ENCODE measurements around the gene EXO1.
"Not testable (repeated sequence)": the region's sequence is repeated elsewhere in the genome, so short reads cannot be mapped to it uniquely, and the experiment has no call there.

EXO1 gene

DNA sequence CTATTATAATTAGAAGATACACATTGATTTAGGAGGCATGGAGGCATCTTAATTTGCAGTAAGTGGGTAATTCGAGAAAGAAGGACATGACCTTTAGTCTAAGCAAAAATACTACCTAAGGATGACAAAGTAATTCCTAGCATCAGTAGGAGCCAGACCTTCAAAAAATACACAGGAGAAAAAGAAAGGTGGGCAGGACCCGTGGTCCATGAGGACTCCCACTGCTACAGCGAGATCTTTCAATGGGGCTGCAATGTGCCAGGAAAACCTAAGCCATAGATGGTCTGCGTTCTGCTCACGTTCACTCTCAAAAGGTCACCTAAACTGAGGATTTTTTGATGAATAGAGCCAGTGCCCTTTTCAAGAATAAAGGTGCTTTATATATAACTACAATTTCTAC, 10.6 kb upstream of the EXO1 start:
- DNase-seq, result no peak

DNA sequence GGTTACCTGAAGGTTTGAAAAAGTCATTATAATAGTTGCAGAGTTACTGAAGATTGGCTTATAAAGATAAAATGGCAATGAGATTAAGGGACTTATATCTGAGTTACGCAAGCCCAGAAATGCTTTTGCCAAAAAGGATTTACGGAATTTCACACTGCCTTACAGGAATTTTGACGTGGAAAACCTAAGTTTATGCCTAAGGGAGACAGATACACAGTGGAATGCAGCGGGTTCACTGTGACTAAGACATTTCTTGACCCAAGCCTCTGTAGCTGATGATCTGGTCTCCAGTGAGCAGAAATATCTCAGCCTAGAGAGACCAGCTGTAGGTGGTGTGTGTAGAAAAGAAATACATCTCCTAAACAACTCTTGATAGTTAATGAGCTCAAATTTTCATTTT, 10.1 kb upstream of the EXO1 start:
- DNase-seq, result no peak

DNA sequence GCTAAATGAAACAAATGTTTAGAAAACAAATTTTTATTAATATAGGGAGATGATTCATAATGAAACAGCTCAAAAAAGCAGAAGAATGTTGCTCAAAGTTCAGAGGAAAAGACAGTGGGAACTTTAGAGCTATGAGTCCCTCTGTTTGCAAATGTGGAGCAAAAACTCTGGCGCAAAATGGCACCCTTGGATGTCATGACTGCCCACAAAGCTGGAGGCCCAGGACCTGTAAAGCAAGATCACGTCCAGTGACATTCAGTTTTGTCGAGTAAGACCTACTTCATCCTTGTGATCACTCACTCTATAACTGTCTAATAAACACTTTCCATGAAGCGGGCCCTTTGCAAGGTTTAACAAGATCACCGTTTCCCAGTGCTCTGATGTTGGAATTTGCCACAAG, 9.1 kb upstream of the EXO1 start:
- DNase-seq, result no peak

DNA sequence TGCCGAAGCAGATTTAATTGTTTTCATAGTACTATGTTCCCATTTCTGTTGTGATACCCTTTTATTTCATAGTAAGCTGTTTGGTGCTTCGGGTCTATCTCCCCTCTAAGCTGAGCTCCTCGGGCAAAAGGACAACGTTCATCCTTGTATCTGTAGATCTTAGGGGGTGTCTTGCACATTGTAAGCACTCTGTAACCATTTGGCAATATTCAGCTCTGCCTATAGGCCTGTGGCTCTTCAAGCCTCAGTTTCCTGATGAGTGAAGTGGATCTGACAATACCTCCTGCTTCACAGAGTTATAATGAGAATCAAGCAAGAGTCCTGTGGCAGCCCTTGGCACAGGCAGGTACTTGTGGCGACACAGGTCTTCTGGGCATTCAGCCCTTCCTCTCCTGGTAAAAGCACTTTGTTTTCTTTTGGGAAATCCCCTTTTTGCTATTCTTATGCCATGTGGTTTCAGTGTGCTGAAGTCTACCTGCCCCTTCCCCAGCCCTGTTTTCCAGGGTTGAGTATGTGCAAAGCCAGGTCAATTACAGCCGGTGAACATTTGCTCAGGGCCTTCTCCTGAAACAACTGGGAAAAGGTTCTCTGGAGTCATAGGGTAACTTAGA, 8.5 kb upstream of the EXO1 start:
- DNase-seq, result no peak

DNA sequence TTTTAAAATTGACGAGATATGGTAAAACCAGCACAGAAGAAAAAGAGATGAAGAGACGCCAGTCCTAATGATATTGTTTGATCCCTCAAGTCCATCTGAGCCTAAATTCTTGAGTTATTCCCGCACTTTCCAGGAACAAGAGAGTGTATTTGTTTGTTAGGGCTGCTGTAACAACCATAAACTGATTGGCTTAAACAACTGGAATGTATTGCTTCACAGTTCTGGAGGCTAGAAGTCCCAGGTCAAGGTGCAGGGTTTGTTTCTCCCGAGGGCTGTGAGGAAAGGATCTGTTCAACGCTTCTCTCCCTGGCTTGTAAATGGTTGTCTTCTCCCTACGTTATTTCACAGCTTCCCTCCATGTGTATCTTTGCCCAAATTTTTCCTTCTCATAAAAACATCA, 7.8 kb upstream of the EXO1 start:
- DNase-seq, result no peak

DNA sequence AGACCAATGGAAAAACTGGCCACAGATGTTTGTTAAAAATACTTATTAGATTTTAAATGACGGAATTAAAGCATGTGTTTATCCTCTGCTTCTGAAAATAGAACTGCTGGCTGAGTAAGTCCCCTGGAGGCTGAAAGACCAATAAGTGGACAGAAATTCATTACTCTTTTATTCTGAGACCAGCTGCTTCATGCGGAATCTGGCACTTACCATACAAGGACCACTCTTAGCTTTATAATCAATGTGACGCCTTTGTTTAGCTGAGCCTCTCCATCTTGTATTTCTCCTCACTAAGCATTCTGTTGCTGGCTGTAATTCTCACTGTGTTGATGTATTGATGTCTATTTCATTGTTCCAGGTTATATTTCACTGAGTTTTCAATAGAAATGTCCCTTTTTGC, 6.3 kb upstream of the EXO1 start:
- no peak for DNase-seq

DNA sequence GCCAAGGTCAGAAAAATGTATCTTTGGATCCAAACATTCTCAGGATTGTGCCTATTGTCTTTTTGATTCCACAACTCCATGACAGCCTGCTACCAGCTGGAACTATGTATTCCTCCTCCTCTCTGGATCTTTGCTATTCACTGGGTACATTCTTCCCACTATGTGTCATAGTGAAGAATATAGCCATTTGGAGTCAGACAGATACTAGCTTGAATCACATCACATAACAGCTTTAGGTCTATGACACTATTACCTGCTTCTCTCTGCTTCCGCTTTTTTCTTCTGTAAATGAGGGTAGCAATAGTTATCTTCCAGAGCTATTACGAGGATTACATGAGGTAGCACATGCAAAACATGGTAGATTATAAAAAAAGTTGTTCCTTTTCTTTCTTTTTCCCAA, 5.4 kb upstream of the EXO1 start:
- DNase-seq, result no peak

DNA sequence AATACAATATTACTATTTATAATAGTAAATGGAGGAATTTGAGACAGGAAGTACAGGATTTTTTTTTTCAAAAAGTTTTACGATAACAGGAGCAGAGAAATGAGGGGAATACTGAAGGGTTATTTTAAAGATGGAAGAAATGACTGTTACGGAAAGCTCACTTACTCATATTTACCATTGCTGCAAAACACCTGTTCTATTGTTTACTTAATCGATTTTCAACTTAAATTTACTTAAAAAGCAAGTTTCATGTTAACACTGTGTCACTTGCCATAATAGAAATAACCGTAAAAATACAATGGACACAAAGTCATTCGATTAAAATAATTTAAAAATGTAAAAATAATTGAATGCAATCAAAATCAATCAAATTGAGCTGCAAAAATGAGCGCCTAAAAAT, 3.4 kb upstream of the EXO1 start:
- DNase-seq, result no peak

DNA sequence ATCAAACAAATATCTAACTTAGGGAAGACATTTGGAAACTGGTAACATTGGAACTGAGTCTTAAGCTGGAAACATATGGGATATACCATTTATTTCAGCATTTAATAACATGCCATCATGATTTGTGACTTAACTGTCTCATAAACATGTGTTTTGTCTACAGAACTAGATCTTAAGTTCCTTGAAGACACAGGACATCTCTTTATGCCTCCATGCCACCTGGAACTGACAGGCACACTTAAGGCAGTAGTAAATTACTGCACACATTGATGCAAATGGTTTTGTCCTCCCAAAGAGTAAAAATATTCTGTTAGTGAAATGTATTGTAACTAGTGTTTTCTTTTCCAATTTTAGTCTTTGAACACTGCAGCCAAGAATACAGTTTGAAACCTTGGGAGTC, 1.6 kb upstream of the EXO1 start:
- no peak for DNase-seq

DNA sequence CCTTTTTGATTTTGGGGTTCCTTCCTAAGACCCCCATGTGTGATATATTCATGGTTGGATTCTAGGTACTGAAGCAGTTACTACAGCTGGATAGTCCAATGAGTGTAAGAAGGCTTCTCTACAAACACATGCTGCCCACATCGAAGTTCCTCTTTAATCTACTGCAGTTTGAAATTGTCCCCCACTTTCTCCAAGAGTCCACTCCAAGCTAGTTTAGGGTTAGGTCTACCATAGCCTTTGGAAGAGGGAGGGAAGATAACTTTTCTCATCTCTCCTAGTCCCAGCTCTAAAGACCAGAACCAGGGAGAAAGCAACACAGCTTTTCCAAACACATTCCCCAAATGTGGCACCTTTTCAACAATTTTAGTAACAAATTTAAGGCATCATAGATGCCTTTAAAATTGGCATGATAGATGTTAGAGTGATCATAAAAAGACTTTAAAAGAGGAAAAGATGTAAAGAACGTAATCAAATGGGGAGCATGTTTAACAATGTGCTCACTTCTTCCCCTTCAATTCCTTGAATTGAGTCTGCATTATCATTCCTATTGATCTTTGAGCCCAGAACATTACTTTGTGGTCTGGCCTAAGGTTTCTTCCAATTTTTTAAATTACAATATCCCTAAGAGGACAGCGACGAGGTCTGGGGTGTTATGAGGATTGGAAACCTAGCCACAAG, 1.0 kb upstream of the EXO1 start:
- DNase-seq, result no peak

DNA sequence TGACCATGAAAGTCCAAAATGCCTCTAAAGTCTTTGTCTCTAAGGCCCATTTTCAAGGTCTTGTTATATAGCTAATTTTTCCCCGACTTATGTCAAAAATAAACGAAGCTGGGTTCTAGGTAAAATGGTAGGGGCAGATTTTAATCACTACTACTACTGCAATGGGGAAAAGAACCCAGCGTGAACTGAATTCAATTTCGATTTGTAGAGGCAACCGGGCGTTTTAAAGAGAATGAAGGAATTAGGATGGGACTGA, 536 bp upstream of the EXO1 start:
- no peak for DNase-seq

DNA sequence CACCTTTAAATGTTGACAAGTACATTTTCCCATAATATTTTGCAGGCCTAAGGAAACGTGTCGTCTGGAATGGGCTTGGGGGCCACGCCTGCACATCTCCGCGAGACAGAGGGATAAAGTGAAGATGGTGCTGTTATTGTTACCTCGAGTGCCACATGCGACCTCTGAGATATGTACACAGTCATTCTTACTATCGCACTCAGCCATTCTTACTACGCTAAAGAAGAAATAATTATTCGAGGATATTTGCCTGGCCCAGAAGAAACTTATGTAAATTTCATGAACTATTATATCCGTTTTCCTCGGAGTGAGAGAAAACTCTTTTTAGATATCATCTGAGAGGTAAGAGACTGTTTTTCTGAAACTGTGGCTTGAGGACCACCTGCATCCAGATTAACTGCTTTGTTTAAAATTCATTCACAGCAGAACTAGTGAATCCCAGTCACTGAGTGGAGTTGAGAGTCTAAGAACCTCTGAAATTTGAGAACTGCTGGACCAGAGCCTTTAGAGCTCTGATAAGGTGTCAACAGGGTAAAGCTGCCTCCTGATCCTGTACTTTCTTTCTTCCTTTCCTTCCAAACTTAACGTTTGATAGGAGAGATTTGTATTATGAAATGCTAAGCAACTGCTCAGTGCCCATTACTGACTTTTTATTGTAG, 811 bp downstream of the EXO1 start:
- DNase-seq, result no peak

DNA sequence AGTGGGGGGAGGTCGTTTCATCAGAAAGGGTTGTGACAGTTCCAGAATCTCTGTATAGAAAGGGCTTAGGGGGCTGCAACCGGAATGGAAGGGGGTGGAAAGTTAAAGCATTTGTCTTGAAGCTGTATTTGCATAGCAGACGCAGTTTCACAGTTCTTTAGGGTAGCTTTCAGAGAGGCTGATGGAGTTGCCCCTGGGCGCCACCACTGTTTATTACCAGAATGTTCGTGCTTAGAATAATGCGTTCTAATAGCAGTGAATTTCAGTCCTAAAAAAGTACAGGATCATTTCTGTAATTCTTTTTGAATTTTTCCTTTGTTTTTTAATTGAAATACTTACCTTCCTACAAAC, 1.3 kb downstream of the EXO1 start:
- DNase-seq, result no peak

DNA sequence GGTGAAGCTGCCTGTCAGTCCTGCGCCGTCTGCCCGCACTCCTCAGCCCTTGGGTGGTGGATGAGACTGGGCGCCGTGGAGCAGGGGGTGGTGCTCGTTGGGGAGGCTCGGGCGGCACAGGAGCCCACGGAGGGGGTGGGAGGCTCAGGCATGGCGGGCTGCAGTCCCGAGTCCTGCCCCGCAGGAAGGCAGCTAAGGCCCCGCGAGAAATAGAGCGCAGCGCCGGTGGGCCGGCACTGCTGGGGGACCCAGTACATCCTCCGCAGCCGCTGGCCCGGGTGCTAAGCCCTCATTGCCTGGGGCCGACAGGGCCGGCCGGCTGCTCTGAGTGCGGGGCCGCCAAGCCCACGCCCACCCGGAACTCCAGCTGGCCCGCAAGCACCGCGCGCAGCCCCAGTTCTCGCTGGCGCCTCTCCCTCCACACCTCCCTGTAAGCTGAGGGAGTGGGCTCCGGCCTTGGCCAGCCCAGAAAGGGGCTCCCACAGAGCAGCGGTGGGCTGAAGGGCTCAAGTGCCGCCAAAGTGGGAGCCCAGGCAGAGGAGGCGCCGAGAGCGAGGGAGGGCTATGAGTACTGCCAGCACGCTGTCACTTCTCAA, 7.6 kb downstream of the EXO1 start:
- DNase-seq, result not testable (repeated sequence)

DNA sequence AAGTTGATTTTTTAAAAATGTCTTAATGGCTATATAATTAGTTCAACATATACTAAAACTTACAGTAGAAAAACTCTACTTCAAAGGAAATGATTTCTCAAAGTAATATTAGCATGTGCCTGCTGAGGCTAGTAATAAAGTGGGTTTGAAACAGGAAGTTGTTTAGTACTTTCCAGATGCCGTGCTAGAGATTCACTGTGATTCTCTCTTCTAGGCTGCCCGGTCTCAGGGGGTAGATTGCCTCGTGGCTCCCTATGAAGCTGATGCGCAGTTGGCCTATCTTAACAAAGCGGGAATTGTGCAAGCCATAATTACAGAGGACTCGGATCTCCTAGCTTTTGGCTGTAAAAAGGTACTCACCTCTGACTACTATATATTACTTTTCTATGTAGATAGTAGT, 9.1 kb downstream of the EXO1 start:
- no peak for DNase-seq

DNA sequence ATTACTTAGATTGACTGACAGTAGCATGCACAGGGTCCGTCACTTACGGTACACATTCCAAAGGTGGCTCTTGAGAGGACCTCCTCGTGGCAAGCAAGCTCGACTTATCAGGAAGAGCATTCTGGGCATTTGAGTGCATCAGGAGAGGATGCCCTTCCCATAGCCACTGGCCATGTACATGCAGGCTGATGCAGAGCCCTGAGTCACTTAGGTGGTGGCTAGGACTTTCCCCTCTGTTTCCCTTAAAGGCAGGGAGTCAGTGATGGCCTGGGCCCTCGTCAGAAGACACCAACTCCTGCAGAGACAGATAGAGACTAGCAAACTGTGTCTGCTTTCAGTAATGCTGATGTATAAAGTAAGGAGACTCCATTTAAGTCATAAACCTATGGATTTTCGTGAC, 12.9 kb downstream of the EXO1 start:
- DNase-seq, result no peak

DNA sequence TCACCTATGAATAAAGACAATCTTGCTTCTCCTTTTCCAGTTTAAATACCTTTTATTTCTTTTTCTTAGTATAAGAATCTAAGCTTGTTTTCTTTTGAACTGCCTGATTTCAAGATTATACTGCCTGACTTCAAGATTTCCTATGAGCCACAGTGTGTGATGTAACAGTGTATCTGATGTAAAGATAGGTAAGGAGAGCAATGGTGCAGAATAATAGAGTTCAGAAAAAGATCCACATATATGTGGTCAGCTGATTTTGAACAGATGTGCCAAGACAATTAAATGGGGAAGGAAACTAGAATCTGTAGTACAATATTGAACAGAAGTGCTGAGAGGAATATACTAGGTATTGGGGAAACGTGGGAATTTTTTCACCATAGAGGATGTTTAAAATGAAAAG, 21.0 kb downstream of the EXO1 start:
- no peak for DNase-seq

DNA sequence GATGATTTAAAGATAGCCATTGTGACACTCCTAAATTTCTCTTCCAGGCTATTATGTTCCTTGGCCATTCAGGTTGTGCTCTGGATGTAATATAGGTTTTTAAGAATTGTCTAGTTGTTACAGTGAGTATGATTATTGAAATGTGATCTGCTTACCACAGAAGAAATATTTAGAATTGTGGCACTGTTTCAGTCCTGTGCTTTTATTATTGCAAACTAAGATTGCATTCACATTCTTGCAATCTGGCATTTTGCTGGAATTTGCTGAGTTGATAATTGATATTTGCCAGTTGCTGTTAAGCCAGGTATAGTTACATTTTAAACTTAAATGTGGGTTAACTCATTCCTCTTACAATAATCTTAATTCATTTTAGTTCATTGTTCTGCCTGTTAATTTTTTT, 22.3 kb downstream of the EXO1 start:
- DNase-seq, result no peak

DNA sequence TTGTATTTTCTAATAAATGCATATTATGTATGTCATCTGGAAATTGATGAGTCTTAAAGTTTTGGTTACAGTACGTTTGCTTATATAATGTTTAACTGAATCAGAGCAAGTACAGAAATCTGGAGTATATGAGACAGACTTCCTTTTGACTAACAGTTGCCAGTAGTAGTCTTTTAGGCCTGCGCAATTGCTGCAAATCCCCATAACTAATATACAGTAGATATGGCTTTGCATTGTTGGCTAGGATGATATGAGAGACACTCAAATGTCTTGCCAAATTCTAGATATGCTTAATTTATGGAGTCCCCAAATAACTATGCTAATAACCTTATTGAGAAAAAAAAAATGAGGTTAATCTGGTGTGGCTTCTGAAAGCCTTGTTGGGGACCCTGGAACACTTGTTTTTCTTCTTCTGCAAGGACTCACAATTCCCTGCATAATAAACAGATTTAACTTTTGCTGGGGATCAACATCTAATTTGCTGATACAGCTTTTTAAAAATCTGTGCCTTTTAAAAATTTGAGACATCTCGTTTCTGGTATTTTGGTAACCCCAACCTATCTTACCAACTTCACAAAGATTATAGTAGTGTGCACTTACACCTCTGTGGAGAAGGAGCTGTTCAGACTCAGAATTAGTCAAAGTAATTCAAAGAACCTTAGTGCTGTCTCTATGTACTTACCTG, 22.9 kb downstream of the EXO1 start:
- no peak for DNase-seq

DNA sequence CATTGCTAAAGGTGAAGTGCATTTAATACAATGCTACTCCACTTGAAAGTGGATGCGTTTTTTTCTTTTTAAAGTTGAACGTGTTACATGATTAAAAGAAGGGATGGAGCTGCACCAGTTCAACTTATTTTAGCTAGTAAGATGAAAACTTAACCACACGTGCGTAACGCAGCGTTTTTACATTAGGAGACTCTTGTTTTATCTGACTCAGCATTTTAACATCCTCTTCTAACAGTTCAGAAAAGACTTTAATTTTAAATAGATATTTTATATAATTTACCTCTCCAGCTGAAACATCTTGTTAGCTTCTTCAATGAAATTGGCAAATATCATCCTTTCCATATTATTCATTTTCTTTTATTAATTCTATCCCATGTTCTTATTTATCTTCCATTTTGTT, 33.4 kb downstream of the EXO1 start:
- DNase-seq, result no peak

DNA sequence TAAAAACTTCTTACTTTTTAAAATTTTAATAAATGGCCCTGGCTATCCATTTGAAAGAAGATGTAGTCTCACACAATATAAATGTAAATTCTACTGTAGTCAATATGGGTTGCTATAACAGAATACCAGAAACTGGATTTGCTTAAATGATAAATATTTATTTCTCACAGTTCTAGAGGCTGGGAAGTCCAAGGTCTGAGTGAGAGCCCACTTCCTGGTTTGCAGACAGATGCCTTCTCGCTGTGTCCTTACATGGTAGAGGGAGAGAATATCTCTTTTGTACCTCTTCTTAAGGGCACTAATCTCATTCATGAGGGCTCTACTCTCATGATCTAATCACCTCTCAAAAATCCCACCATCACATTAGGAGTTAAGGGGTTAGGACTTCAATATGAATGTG, 35.2 kb downstream of the EXO1 start:
- DNase-seq, result no peak

DNA sequence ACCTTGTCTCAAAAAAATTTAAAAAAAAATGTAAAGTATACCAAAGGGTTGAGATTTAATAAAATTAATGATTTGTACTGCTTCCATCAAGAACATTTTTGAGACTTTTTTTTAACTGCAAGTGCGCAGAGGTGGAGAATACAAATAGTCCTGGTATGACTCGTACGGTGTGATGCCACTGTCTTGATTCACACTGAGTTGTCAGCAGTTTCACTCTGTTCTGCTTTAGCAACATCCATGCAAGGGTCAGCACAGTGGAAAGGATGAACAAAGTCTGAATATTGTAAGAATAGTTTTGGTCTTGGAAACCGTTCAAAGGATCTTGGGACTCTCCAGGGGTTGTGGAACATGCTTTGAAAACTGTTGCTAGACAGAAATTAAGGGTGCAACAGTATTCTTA, 40.2 kb downstream of the EXO1 start:
- no peak for DNase-seq

DNA sequence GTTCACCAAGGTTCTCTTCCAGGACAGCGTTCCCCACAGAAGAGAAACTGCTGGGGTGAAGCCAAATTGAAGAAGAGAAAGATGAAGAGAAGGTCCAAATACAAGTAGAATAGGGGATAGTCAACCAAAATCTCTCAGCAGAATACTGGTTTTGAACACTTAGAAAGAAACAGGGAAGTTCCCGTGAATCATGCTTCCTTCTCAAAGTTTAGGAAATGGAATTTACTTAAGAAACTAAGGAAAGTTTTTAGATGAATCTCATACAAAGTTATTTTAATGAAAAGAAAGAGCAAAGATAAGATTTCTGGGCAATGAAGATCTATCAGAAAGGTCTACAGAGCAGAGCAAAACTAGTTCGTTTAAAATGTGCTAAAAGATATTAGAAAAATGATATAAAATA, 43.3 kb downstream of the EXO1 start:
- DNase-seq, result no peak

DNA sequence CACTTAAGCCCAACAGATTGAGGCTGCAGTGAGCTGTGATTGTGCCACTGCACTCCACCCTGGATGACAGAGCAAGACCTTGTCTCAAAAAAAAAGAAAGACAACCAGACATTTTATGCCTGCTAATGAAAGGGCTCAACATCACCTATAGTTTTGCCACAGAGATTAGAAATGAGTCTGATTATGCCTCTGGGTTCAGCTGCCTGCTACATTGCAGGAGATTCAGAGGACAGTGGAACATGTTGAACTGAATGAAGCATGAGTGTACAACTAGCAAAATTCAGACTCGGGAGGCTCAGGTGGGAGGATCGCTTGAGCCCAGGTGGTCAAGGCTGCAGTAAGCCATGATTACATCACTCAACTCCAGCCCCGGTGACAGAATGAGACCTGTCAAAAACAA, 46.0 kb downstream of the EXO1 start:
- DNase-seq, result no peak

Measured in stimulated activated CD4-positive, alpha-beta T cell treated with anti-CD3 and anti-CD28 coated beads, Interleukin-15, amount 100 ng/mL, for 24 hours (primary cell).